HCT116 (cell line): ENCODE results near the gene TIMM10B. TPM values are rescaled to one million over a fixed set of nuclear protein-coding genes. Genes with fewer than 3 reads are reported as not detected.

Experiments used
- ATAC-seq: fragments of 200-7000 bp; cut with Tn5 transposase; 2 replicates; pipeline ENCODE4 v1.9.1; 2020; ENCODE audit warnings: mild to moderate bottlenecking, moderate library complexity
- BruUV-seq: library from RNA; stranded (reverse); fragments of 400-500 nt; replicated peaks from 2 replicates; lab custom pipeline; 2021; lab: Mats Ljungman, UMichigan
- CTCF ChIA-PET: fragments of 300-600 bp; sonication (Branson Sonifier 250); formaldehyde crosslinking; loops from one replicate; lab custom pipeline; 2021; ENCODE audit warnings: antibody characterized with exemption; lab: Charles Lee
- POLR2A ChIA-PET: fragments of 300-600, 350-600 bp; sonication (Branson Sonifier 250); formaldehyde crosslinking; loops from one replicate; lab custom pipeline; 2021; ENCODE audit warnings: antibody characterized with exemption; lab: Charles Lee
- RAD21 ChIA-PET, 2 experiments: fragments of 300-600 bp; sonication (Branson Sonifier 250); formaldehyde crosslinking; loops; one replicate each; lab custom pipeline; 2023; ENCODE audit warnings: low total read pairs in 2 of 2; ENCODE audit not compliant: uncharacterized antibody in 2 of 2, unreplicated experiment in 2 of 2, low non-redundant PET in 1 of 2; lab: Charles Lee
- DNase-seq: peaks from one replicate; pipeline ENCODE4 v3.0.0-alpha.2; 2010; ENCODE audit warnings: low read depth, low spot score
- H2AFZ ChIP-seq: fragments of 200-600 bp; shearing (Covaris generic), sonication (generic); 2 replicates; pipeline ENCODE4 v1.6.1; 2017; ENCODE audit warnings: low read depth, mixed run types, mixed read lengths, antibody characterized with exemption, low read length; ENCODE audit not compliant: poor library complexity, severe bottlenecking
- H3K27ac ChIP-seq: 2 replicates; pipeline ENCODE4 v1.5.1; 2012; ENCODE audit warnings: low read depth, low read length
- H3K27me3 ChIP-seq: fragments of 200-600 bp; sonication (generic); 2 replicates; pipeline ENCODE4 v1.6.1; 2016; ENCODE audit warnings: mixed run types, low read length, mixed read lengths; ENCODE audit not compliant: insufficient read depth
- H3K36me3 ChIP-seq, 2 experiments: fragments of 200-500 bp in 1 of 2; fragments of 200-600 bp in 1 of 2; sonication (Bioruptor generic) in 1 of 2; sonication (generic) in 1 of 2; 2 replicates each; pipeline versions ENCODE4 v1.5.1 to v1.6.1; 2014 to 2016; ENCODE audit warnings: low read length in 2 of 2, inconsistent platforms in 1 of 2, mixed read lengths in 1 of 2, mixed run types in 1 of 2; ENCODE audit not compliant: insufficient read depth in 2 of 2, control insufficient read depth in 1 of 2
- H3K4me1 ChIP-seq, 2 experiments: fragments of 200-600 bp in 1 of 2; sonication (generic) in 1 of 2; 2 replicates each; pipeline versions ENCODE4 v1.5.1 to v1.6.1; 2012 to 2017; ENCODE audit warnings: low read length in 2 of 2, inconsistent platforms in 1 of 2, mild to moderate bottlenecking in 1 of 2, mixed read lengths in 1 of 2, mixed run types in 1 of 2, moderate library complexity in 1 of 2; ENCODE audit not compliant: insufficient read depth in 2 of 2, control insufficient read depth in 1 of 2
- H3K4me2 ChIP-seq: fragments of 200-600 bp; sonication (generic); 2 replicates; pipeline ENCODE4 v1.6.1; 2017; ENCODE audit warnings: mixed run types, low read length, mixed read lengths
- H3K4me3 ChIP-seq, 2 experiments: fragments of 200-600 bp in 1 of 2; sonication (generic) in 1 of 2; replicated peaks in 1 of 2; 2 replicates each; pipeline ENCODE4 v1.5.1; 2011 to 2016; ENCODE audit warnings: low read length in 2 of 2, control low read depth in 1 of 2, low read depth in 1 of 2, mild to moderate bottlenecking in 1 of 2, mixed read lengths in 1 of 2, mixed run types in 1 of 2
- H3K79me2 ChIP-seq: fragments of 200-600 bp; sonication (generic); 2 replicates; pipeline ENCODE4 v1.6.1; 2017; ENCODE audit warnings: mild to moderate bottlenecking, mixed run types, low read length, moderate library complexity, mixed read lengths; ENCODE audit not compliant: insufficient read depth
- H3K9ac ChIP-seq: fragments of 200-600 bp; sonication (generic); 2 replicates; pipeline ENCODE4 v1.6.1; 2016; ENCODE audit warnings: low read length, mixed read lengths
- H3K9me2 ChIP-seq: fragments of 200-600 bp; sonication (generic), shearing (Covaris generic); 2 replicates; pipeline ENCODE4 v1.6.1; 2017; ENCODE audit warnings: mixed run types, mild to moderate bottlenecking, moderate library complexity; ENCODE audit not compliant: insufficient read depth
- H3K9me3 ChIP-seq, 2 experiments: fragments of 200-500 bp in 1 of 2; fragments of 200-600 bp in 1 of 2; sonication (Bioruptor generic) in 1 of 2; sonication (generic) in 1 of 2; 2 replicates each; pipeline ENCODE4 v1.6.1; 2014 to 2017; ENCODE audit warnings: low read length in 2 of 2, mixed read lengths in 2 of 2, inconsistent platforms in 1 of 2, low read depth in 1 of 2, mild to moderate bottlenecking in 1 of 2, mixed run types in 1 of 2, moderate library complexity in 1 of 2; ENCODE audit not compliant: control insufficient read depth in 1 of 2, insufficient read depth in 1 of 2
- H4K20me1 ChIP-seq: fragments of 200-600 bp; sonication (generic), shearing (Covaris generic); 2 replicates; pipeline ENCODE4 v1.6.1; 2017; ENCODE audit warnings: mixed run types, mild to moderate bottlenecking, moderate library complexity; ENCODE audit not compliant: insufficient read depth
- CEBPB ChIP-seq: IDR thresholded peaks from 2 replicates; pipeline ENCODE4 v1.6.1; 2012; ENCODE audit warnings: low read depth
- EZH2 ChIP-seq: fragments of 200-600 bp; sonication (generic); IDR thresholded peaks from 2 replicates; pipeline ENCODE4 v1.6.1; 2017; ENCODE audit warnings: antibody characterized with exemption, mixed run types
- FOSL1 ChIP-seq: IDR thresholded peaks from 2 replicates; pipeline ENCODE4 v1.6.1; 2012; ENCODE audit warnings: low read depth
- JUND ChIP-seq: IDR thresholded peaks from 2 replicates; pipeline ENCODE4 v1.6.1; 2012
- POLR2A ChIP-seq: IDR thresholded peaks from 2 replicates; pipeline ENCODE4 v1.7.0; 2011; ENCODE audit warnings: borderline replicate concordance; ENCODE audit not compliant: insufficient read depth, insufficient read length; ENCODE audit errors: extremely low read depth
- POLR2AphosphoS5 ChIP-seq: IDR thresholded peaks from 2 replicates; pipeline ENCODE4 v1.6.1; 2011; ENCODE audit warnings: mild to moderate bottlenecking, low read depth, low read length, moderate library complexity
- RAD21 ChIP-seq: IDR thresholded peaks from 2 replicates; pipeline ENCODE4 v1.6.1; 2012; ENCODE audit warnings: low read depth, mild to moderate bottlenecking
- SP1 ChIP-seq: IDR thresholded peaks from 2 replicates; pipeline ENCODE4 v1.6.1; 2012; ENCODE audit warnings: low read depth
- SRF ChIP-seq: IDR thresholded peaks from 2 replicates; pipeline ENCODE4 v1.6.1; 2012; ENCODE audit warnings: low read depth
- TCF7L2 ChIP-seq: IDR thresholded peaks from 2 replicates; pipeline ENCODE4 v1.7.0; 2011; ENCODE audit warnings: borderline replicate concordance, inconsistent platforms; ENCODE audit not compliant: insufficient read depth, insufficient read length; ENCODE audit errors: extremely low read depth
- ZBTB33 ChIP-seq: IDR thresholded peaks from 2 replicates; pipeline ENCODE4 v1.6.1; 2011; ENCODE audit warnings: mild to moderate bottlenecking, low read length, moderate library complexity; ENCODE audit not compliant: insufficient replicate concordance; ENCODE audit errors: extremely low read depth
- ZNF274 ChIP-seq: fragments of 200-500 bp; sonication (Bioruptor generic); IDR thresholded peaks from 2 replicates; pipeline ENCODE4 v1.6.1; 2014; ENCODE audit warnings: mild to moderate bottlenecking, low read depth, low read length, inconsistent platforms
- intact Hi-C: fragments of 100-400 bp; cut with micrococcal nuclease; formaldehyde crosslinking; loops from 2 replicates; pipeline ENCODE4 v1.10.0; 2022
- total RNA-seq: library from RNA; stranded (reverse); gene quantifications from one replicate; pipeline ENCODE4 v1.2.1, GENCODE V29; 2021; ENCODE audit not compliant: unreplicated experiment
- TF ChIP-seq, protein P1 (sequence below), 3 experiments: fragments of 200-600 bp in 1 of 3; sonication (generic) in 1 of 3; IDR thresholded peaks in 2 of 3; conservative IDR thresholded peaks in 1 of 3; 2 replicates each; pipeline ENCODE4 v1.5.1; 2012 to 2017; ENCODE audit warnings: low read depth in 2 of 3, low read length in 2 of 3, antibody characterized with exemption in 1 of 3, borderline replicate concordance in 1 of 3, control low read depth in 1 of 3, mild to moderate bottlenecking in 1 of 3, mixed read lengths in 1 of 3, mixed run types in 1 of 3, moderate library complexity in 1 of 3; ENCODE audit not compliant: insufficient read depth in 1 of 3
- TF ChIP-seq, protein P2 (sequence below): IDR thresholded peaks from 2 replicates; pipeline ENCODE4 v1.6.1; 2012; ENCODE audit warnings: low read depth
- TF ChIP-seq, protein P3 (sequence below): IDR thresholded peaks from 2 replicates; pipeline ENCODE4 v1.6.1; 2012

Gene TIMM10B
- total RNA-seq, 1 experiment from 2014 or later, result 22.9 TPM

DNA sequence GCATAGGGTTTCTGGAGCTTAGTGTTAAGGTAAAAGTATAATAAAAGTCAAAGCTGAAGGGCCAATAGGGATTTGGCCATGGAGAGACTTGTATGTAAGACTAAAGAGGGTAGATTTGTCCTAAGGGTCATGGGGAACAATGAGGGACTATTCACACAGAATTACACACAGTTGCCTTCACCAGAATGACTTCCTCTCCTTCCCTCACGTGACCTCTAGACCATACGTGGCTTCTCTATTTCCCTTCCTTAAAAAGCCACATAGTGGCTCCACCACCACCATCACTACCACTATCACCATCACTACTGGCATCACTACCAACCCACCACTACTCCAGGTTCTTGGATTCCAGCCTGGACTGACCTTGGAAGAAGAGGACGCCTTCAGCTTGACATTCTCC lies 43.3 kb upstream of the TIMM10B start:
- ChIA-PET RAD21 (interaction anchor here (0.6 to 1.7 kb wide), 2 partner anchors 59 to 230 kb away, joined by 3 to 7 read pairs; no protein-coding TSS in a partner anchor), CTCF (interaction anchor here (0.7 to 2.4 kb wide), 9 partner anchors 14 to 319 kb away, joined by 3 to 26 read pairs (median 3); partner anchors contain the start of genes APBB1 and TIMM10B), POLR2A (no interaction called here)
- Histone ChIP-seq H3K27me3 (no peaks in the 10 kb centered on the region), H3K4me1 (peaks cover 0 to under 1% of the 10 kb centered on the region in 2 experiments; a peak in 1 of 4 replicates), H3K27ac (no peak overlapping the region), H3K36me3 (no peaks in the 10 kb centered on the region), H3K9me3 (no peaks in the 10 kb centered on the region), H3K4me3 (no peak overlapping the region), H4K20me1 (no peaks in the 10 kb centered on the region), H3K9ac (no peak overlapping the region), H3K79me2 (no peaks in the 10 kb centered on the region), H2AFZ (no peak overlapping the region), H3K9me2 (no peaks in the 10 kb centered on the region), H3K4me2 (no peak overlapping the region)
- no TSS peak for BruUV-seq
- intact Hi-C loops, result no loop called here
- DNase-seq (no peak), ATAC-seq (no peak)
- TF ChIP-seq JUND (no peak), POLR2A (no peak), EZH2 (no peak), FOSL1 (no peak), POLR2AphosphoS5 (no peak), TCF7L2 (no peak), RAD21 (no peak), CEBPB (no peak), SP1 (no peak), SRF (no peak), ZBTB33 (no peak), ZNF274 (no peak)
- TF ChIP-seq, protein P1, sequence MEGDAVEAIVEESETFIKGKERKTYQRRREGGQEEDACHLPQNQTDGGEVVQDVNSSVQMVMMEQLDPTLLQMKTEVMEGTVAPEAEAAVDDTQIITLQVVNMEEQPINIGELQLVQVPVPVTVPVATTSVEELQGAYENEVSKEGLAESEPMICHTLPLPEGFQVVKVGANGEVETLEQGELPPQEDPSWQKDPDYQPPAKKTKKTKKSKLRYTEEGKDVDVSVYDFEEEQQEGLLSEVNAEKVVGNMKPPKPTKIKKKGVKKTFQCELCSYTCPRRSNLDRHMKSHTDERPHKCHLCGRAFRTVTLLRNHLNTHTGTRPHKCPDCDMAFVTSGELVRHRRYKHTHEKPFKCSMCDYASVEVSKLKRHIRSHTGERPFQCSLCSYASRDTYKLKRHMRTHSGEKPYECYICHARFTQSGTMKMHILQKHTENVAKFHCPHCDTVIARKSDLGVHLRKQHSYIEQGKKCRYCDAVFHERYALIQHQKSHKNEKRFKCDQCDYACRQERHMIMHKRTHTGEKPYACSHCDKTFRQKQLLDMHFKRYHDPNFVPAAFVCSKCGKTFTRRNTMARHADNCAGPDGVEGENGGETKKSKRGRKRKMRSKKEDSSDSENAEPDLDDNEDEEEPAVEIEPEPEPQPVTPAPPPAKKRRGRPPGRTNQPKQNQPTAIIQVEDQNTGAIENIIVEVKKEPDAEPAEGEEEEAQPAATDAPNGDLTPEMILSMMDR (IDR thresholded peaks at IDR 0.05 in 2 of 3, conservative IDR thresholded peaks at IDR 0.05 in 1 of 3; ENCODE audit: borderline replicate concordance in 1 of 3, insufficient read depth in 1 of 3, low read depth in 2 of 3, low read length in 2 of 3), result no peak
- TF ChIP-seq, protein P2, sequence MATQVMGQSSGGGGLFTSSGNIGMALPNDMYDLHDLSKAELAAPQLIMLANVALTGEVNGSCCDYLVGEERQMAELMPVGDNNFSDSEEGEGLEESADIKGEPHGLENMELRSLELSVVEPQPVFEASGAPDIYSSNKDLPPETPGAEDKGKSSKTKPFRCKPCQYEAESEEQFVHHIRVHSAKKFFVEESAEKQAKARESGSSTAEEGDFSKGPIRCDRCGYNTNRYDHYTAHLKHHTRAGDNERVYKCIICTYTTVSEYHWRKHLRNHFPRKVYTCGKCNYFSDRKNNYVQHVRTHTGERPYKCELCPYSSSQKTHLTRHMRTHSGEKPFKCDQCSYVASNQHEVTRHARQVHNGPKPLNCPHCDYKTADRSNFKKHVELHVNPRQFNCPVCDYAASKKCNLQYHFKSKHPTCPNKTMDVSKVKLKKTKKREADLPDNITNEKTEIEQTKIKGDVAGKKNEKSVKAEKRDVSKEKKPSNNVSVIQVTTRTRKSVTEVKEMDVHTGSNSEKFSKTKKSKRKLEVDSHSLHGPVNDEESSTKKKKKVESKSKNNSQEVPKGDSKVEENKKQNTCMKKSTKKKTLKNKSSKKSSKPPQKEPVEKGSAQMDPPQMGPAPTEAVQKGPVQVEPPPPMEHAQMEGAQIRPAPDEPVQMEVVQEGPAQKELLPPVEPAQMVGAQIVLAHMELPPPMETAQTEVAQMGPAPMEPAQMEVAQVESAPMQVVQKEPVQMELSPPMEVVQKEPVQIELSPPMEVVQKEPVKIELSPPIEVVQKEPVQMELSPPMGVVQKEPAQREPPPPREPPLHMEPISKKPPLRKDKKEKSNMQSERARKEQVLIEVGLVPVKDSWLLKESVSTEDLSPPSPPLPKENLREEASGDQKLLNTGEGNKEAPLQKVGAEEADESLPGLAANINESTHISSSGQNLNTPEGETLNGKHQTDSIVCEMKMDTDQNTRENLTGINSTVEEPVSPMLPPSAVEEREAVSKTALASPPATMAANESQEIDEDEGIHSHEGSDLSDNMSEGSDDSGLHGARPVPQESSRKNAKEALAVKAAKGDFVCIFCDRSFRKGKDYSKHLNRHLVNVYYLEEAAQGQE, result no peak
- TF ChIP-seq, protein P3, sequence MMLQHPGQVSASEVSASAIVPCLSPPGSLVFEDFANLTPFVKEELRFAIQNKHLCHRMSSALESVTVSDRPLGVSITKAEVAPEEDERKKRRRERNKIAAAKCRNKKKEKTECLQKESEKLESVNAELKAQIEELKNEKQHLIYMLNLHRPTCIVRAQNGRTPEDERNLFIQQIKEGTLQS, result no peak
